Mesenteric fat pad (tissue), 1 donor: Measurements from ENCODE around the gene BAAT. TPM values are rescaled to one million over a fixed set of nuclear protein-coding genes. Genes with fewer than 3 reads are reported as not detected.
"Not testable (repeated sequence)": the region's sequence is repeated elsewhere in the genome, so short reads cannot be mapped to it uniquely, and the experiment has no call there.

Experiments
- DNase-seq: peaks from one replicate; pipeline ENCODE4 v3.0.0-alpha.2; 2020; ENCODE audit warnings: low spot score
- long read RNA-seq: library from polyadenylated mRNA; unstranded; transcript quantifications from one replicate; pipeline ENCODE4 v2.0.0, GENCODE V29; 2020
- total RNA-seq: library from RNA; stranded (reverse); fragmentation: NEBNext Ultra II Directional; extraction: Animal tissue kit (Norgen Biotek cat#: 25700); gene quantifications from one replicate; pipeline ENCODE4 v1.2.1, GENCODE V29; 2021
- donor health status: DM: yes; HTN: yes; CAD: no.

The BAAT gene
- total RNA-seq, result not detected
- long read RNA-seq, result 0 reads

DNA sequence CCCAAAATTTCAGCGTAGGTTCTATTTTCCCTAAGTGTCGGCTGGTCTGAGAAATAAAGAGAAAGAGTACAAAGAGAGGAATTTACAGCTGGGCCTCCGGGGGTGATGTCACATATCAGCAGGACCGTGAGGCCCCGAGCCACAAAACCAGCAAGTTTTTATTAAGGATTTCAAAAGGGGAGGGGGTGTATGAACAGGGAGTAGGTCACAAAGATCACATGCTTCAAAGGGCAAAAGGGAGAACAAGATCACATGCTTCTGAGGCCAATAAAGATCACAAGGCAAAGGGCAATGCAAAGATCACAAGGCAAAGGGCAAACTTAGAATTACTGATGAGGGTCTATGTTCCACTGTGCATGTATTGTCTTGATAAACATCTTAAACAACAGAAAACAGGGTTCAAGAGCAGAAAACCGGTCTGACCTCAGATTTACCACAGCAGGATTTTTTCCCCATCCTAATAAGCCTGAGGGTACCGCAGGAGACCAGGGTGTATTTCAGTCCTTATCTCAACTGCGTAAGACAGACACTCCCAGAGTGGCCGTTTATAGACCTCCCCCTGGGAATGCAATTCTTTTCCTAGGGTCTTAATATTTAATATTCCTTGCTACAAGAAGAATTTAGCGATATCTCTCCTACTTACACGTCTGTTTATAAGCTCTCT, at the start of gene BAAT:
Gene BAAT, minus strand, starts transcription at position 134 of the 664 bp plus-strand sequence. CDS start 13,602 bp downstream, outside the sequence.
- DNase-seq, result not testable (repeated sequence)

- no peak for DNase-seq
These were observed 48.4 kb upstream of the BAAT start for GRCh38 chr9:101433229-101433628.

- no peak for DNase-seq
These were observed 47.9 kb upstream of the BAAT start for GRCh38 chr9:101432740-101433139.

DNA sequence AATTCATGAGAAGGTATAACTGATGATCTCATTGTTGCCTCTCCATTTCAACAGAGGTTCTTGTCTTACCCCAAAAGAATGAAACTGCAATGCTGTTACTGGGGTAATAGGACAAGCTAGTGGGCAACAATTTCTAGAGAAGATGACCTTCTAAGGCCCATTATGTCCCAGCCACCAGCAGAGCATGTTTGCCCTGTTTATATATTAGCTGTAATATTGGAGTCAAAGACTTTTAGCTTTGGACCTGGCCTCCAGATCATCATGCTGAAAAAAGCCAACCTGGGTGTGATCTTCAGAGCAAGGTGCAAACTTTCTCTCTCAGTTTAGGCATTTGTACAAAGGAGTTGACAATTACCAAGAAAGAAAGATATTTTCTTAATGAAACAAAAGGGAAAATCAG, 47.4 kb upstream of the BAAT start:
- no peak for DNase-seq

DNA sequence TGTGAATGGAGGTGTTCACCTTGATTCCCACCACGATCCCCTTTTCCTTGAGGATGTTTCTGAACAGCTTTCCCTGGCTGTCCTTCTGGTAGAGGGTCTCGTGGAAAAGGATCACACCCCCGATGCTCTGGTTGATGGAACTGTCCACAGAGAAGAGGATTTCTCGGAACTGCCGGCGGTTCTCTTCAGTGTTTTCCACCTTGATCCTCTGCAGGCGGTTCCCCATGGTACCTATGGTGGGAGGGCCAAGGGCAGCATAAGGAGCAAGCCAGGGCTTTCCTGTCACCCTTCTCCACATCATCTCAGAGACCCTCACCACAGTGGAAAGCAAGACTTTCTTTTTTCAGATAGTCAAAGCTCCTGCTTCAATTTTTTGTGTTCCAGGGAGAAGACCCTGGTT, 44.9 kb upstream of the BAAT start:
- no peak for DNase-seq

DNA sequence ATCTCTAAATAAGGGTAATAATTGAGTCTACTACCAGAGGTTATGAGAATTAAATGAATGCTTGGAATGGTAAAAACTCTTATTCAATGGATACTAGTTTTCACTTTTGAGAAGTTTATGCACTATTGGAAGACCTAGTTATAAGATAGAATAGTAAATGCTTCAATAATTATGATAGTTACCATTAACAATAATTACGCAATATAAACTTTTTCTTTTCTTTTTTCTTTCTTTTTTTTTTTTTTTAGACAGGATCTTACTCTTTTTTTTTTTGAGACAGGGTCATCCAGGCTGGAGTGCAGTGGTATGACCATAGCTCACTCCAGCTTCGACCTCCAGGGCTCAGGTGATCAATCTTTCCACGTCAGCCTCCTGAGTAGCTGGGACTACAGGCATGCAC, 44.1 kb upstream of the BAAT start:
- DNase-seq, result no peak

DNA sequence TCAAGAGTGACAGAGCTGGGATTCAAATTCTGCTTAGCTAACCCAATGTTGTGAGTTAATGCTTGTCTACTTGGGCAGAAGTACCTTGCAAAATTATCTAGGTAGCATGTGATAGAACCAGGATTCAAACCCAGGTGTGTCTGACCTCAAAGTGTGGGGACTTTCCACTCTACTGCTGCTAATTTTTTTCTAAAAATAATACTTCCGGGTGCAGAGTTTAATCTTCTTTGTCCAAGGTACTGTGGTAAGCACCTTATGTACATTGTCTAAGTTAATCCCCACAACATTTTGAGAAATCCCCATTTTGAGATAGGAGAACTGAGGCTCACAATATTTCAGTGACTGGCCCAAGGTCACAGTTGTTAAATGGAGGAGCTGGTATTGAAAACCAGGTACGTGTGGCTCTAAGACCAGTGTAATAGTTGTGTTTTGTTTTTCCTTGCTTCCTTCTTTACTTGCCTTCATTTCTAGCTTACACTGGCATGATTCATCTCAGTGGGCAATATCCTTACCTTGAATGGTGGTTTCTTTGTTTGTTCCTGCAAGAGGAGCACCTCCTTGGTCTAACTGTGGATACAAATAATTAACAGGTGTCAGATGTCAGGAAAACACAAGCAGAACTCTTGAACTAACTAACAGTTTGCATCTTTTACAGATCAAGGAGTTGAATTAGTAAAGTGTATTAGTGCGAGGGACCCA, 43.3 kb upstream of the BAAT start:
- DNase-seq, result no peak

GRCh38 chr9:101427358-101427757, 42.6 kb upstream of the BAAT start:
- DNase-seq, result no peak

- no peak for DNase-seq
These were observed 36.9 kb upstream of the BAAT start for GRCh38 chr9:101421653-101422065.

DNA sequence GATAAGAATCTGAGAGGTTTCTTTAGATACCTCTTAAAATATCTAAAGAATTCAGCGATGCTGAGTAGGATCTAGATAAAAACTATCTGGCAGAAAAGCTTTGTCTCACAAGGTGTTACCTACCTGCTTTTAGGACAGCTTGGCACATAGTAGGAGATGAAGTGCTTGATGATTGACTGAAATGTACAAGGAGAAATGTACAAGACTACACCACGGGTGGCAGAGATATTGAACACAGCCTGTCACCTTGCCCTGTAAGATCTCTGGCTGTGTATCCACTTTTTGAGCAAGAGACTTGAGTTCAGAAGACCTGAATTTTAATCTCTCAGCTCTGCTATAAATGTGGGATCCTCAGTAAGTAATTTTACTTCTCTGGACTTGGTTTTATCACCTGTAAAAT, 35.1 kb upstream of the BAAT start:
- DNase-seq, result no peak

DNA sequence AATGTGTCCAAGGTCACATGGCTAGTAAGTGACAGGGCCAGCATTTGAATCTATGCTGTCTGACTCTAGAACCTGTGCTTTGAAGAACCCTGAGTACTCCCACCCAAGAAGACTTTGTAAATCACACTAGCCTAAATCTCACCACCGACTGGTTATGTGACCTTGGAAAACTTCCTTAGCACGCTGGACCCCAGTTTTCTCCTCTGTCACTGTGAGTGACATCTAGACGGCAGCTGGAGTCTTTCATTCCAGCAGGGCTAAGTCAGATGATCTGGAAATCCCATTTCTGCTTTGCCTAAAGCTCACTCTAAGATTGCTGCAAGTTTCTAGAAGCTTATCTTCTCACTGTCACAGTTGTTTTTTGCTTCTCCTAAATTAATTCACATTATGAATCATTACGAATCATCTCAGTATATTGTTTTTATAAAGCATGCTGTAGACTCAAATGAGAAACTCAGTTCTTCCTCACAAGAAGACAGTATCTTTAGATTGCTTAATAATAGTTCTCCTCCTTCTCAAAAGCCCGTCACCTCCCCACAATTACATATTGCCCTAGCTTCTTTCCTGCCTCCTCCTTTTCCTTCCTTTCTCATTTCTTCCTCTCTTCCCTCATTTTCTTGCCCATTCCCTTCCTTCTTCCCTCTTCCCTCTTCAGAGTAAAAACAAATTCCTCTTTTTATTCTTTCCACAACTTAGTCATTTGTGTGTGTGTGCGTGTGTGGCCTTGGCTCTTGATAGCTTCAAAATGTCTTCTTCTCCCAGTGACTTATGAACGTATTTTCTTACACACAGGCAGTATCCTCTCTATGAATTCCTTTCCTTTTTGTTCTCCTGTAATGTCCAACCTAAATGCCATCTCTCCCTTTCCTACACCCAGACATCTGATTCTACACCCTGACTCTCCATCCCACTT, 34.0 kb upstream of the BAAT start:
- no peak for DNase-seq

GRCh38 chr9:101417977-101418376, 33.2 kb upstream of the BAAT start:
- DNase-seq, result no peak

DNA sequence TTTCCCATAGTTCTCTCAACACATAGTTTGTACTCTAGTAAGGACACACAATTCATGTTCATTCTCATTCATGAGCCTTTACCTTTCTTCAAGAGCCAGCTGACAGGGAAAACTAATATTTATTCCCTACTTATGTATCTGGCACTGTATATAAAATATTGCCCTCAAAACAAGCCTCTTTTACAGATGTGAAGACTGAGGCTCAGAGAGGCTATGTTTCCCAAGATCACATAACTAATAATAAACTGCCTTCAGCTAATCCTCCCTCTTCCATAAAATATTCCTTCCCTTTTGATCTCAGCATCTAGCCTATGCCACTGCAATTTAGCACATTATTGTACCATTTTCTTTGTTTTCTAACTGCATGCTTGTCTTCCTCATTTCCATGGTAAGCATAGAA, 32.6 kb upstream of the BAAT start:
- DNase-seq, result no peak

- DNase-seq, result no peak
These were observed 30.8 kb upstream of the BAAT start for GRCh38 chr9:101415578-101415977.

DNA sequence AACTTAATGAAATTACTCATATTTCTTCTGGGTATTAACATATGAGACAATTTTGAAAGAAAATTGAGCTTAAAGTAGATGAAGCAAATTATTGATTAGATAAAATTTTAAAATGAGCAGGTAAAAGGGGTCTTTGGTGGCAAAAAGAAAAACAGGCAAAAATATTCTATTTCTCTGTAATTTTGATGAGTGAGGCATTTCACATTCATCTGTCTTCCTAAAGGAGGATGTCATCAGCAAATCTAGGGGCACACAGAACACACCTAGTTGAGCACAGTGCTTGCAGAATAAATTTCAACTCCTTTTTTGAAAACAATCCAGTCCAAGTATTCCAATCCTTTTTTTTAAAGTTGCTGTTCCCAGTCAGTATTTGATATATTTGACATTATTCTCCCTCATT, 30.0 kb upstream of the BAAT start:
- no peak for DNase-seq

DNA sequence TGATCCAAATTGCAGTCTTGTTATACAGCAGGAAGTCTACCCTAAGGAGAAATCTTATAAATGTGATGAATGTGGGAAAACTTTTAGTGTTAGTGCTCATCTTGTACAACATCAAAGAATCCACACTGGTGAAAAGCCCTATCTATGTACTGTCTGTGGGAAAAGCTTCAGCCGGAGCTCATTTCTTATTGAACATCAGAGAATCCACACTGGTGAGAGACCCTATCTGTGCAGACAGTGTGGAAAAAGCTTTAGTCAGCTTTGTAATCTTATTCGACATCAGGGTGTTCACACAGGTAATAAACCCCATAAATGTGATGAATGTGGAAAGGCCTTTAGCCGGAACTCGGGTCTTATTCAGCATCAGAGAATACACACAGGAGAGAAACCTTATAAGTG, 24.3 kb upstream of the BAAT start:
- DNase-seq, result no peak

- no peak for DNase-seq
These were observed 23.7 kb upstream of the BAAT start for GRCh38 chr9:101408374-101409078.

DNA sequence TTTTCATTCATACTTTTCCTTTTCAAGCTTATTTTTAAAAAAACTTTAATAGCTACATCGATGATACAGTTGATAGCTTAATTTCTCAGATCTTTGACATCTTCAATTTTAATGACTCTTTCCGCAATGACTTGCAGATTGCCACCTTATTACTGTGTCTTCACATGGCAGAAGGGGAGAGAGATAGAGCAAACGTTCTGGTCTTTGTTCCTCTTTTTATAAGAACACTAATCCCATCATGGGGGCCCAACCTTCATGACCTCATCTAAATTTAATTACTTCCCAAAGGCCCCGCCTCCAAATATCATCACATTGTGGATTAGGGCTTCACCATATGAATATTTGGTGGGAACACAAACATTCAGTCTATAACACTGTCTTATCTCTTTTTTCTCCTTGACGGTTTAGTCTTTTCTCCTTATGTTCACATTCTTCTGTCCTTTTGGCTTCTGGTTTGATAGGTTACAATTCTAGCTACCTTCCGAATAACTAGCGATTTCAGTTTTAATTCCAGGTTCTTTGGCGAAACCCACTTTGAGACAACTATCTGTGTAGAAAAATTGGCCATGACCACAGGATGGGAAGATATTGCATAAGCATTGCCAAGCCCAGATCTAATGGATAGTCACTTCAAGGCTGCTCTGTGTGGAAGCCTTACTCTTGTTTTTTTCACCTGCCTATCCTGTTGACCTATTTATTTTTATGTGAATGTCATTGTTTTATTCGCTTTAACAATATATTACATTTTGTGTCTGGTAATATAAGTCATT, 18.9 kb upstream of the BAAT start:
- no peak for DNase-seq

DNA sequence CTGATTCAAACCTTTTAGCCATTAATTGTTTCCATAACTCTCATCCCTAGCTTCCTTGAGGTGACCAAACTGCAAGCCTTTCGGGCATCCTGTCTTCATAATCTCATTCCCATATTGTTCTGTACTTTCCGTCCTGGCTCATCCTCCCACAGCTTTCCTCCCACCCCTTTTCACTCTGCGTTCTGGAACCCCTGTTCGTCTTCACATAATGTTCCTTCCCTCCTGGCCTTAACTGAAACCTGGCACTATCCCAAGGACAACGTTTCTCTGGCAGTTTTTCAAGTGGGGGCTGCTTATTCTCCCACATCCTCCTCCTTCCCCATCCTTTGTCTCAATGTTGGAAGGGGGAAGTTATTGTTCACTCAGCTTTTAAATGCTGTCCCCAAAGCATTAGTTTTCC, 15.3 kb upstream of the BAAT start:
- no peak for DNase-seq

GRCh38 chr9:101399643-101399970, 14.8 kb upstream of the BAAT start:
- DNase-seq, result no peak
